ENCODE measurements around the gene ACAA2. TPM values are rescaled to one million over a fixed set of nuclear protein-coding genes. Genes with fewer than 3 reads are reported as not detected.

The ACAA2 gene
- polyA plus RNA-seq, 1 of the 3 experiments (the other 2 are of a cell fraction): 34.9 TPM

GRCh38 chr18:49858309-49859020 is 45.1 kb upstream of the ACAA2 start:
- H3F3A ChIP-seq (replicated peaks; ENCODE audit: insufficient read depth): no peaks in the 10 kb centered on the region
- no peak overlapping the region for H3K27ac ChIP-seq (ENCODE audit: low read depth in 2 of 2, low read length in 1 of 2)
- no peaks in the 10 kb centered on the region for H3K9me3 ChIP-seq
- TF ChIP-seq USF2 (IDR thresholded peaks at IDR 0.05; ENCODE audit: borderline replicate concordance, low read depth, low read length): no peak
- TF ChIP-seq YY1 (IDR thresholded peaks at IDR 0.05; ENCODE audit: low read depth): no peak
- TF ChIP-seq FOSL2 (IDR thresholded peaks at IDR 0.05; ENCODE audit: borderline replicate concordance, low read depth): 0 out of 2 replicates have a peak, but pooled peaks have one; percentile 1
- peak; percentile 49; the same call in 1 of the 2 replicates for TF ChIP-seq RCOR1 (IDR thresholded peaks at IDR 0.05; ENCODE audit: low read length)
- peak; percentile 97 for TF ChIP-seq RAD21 (IDR thresholded peaks at IDR 0.05; ENCODE audit: low read length)
- TF ChIP-seq SIN3A (IDR thresholded peaks at IDR 0.05; ENCODE audit: borderline replicate concordance, low read depth, low read length): no peak
- TF ChIP-seq MXI1 (IDR thresholded peaks at IDR 0.05; ENCODE audit: low read depth, low read length): no peak
- no peak for TF ChIP-seq EP300 (IDR thresholded peaks at IDR 0.05; ENCODE audit: borderline replicate concordance in 1 of 2, low read depth in 1 of 2, low read length in 1 of 2)
- TF ChIP-seq CHD2 (IDR thresholded peaks at IDR 0.05; ENCODE audit: low read length, partially characterized antibody): no peak
- peak; percentile 97 for TF ChIP-seq CTCF (IDR thresholded peaks at IDR 0.05)
- TF ChIP-seq JUND (IDR thresholded peaks at IDR 0.05): no peak
- no peak for TF ChIP-seq NFIC (IDR thresholded peaks at IDR 0.05; ENCODE audit: borderline replicate concordance)
- peak; percentile 92 for TF ChIP-seq SMC3 (IDR thresholded peaks at IDR 0.05; ENCODE audit: low read depth, low read length)
- 70% methylated on average over 11 of the region's 11 CpGs for WGBS (ENCODE audit: low lambda C conversion rate)
- peak; percentile 83 for DNase-seq
- H3K79me2 ChIP-seq (ENCODE audit: insufficient read depth): no peaks in the 10 kb centered on the region
- H3K27me3 ChIP-seq (ENCODE audit: insufficient read depth): no peaks in the 10 kb centered on the region
- no peak overlapping the region for H3K9ac ChIP-seq
- peak overlapping the region; percentile 10; the same call in 1 of the 2 replicates for H3K4me2 ChIP-seq
- H3K9me2 ChIP-seq: no peaks in the 10 kb centered on the region
- no peaks in the 10 kb centered on the region for H4K20me1 ChIP-seq (ENCODE audit: insufficient read depth)
- ChIA-PET CTCF (interaction anchor here (0.6 to 15.8 kb wide), 53 partner anchors 10 to 607 kb away, joined by 3 to 254 read pairs (median 5); partner anchors contain the start of genes DYM, LIPG and MBD1), POLR2A (interaction anchor here (1.1 kb wide), 1 partner anchor 45 kb away, joined by 4 read pairs; no protein-coding TSS in a partner anchor)
- H3K4me3 ChIP-seq (ENCODE audit: low read depth in 2 of 2, low read length in 1 of 2): peak overlapping the region in 1 of 2 experiments; percentile 30; a peak in 1 of 4 replicates
- peaks cover 0 to 3% of the 10 kb centered on the region in 2 experiments; a peak in 2 of 4 replicates for H3K4me1 ChIP-seq (ENCODE audit: control insufficient read depth in 1 of 2, insufficient read depth in 2 of 2, low read depth in 1 of 2, low read length in 1 of 2)
- peak overlapping the region; percentile 85 for H2AFZ ChIP-seq (ENCODE audit: low read depth)
- no peaks in the 10 kb centered on the region for H3K36me3 ChIP-seq (replicated peaks in 1 of 2; ENCODE audit: control insufficient read depth in 1 of 2, insufficient read depth in 2 of 2, low read length in 1 of 2)

GRCh38 chr18:49857708-49858107 is 44.4 kb upstream of the ACAA2 start:
- no peak overlapping the region for H3K9ac ChIP-seq
- no peak overlapping the region for H3K4me2 ChIP-seq
- no peak for DNase-seq
- no peaks in the 10 kb centered on the region for H3K9me2 ChIP-seq
- H3K27me3 ChIP-seq (ENCODE audit: insufficient read depth): no peaks in the 10 kb centered on the region
- no peaks in the 10 kb centered on the region for H3K79me2 ChIP-seq (ENCODE audit: insufficient read depth)
- peaks cover 0 to 3% of the 10 kb centered on the region in 2 experiments; a peak in 2 of 4 replicates for H3K4me1 ChIP-seq (ENCODE audit: control insufficient read depth in 1 of 2, insufficient read depth in 2 of 2, low read depth in 1 of 2, low read length in 1 of 2)
- no peaks in the 10 kb centered on the region for H3F3A ChIP-seq (replicated peaks; ENCODE audit: insufficient read depth)
- no peak overlapping the region for H3K4me3 ChIP-seq (ENCODE audit: low read depth in 2 of 2, low read length in 1 of 2)
- H2AFZ ChIP-seq (ENCODE audit: low read depth): no peak overlapping the region
- ChIA-PET POLR2A (interaction anchor here (1.1 kb wide), 1 partner anchor 44 kb away, joined by 4 read pairs; no protein-coding TSS in a partner anchor), CTCF (interaction anchor here (0.6 to 15.8 kb wide), 26 partner anchors 9 to 606 kb away, joined by 3 to 254 read pairs (median 6); partner anchors contain the start of gene LIPG)
- H3K36me3 ChIP-seq (replicated peaks in 1 of 2; ENCODE audit: control insufficient read depth in 1 of 2, insufficient read depth in 2 of 2, low read length in 1 of 2): no peaks in the 10 kb centered on the region
- H3K27ac ChIP-seq (ENCODE audit: low read depth in 2 of 2, low read length in 1 of 2): no peak overlapping the region
- no peaks in the 10 kb centered on the region for H4K20me1 ChIP-seq (ENCODE audit: insufficient read depth)
- no peaks in the 10 kb centered on the region for H3K9me3 ChIP-seq
- 50% methylated on average over 1 of the region's 3 CpGs for WGBS (ENCODE audit: low lambda C conversion rate)
- TF ChIP-seq JUND (IDR thresholded peaks at IDR 0.05) (no peak), TEAD4 (IDR thresholded peaks at IDR 0.05; ENCODE audit: borderline replicate concordance, insufficient read depth) (no peak), RFX5 (IDR thresholded peaks at IDR 0.05; ENCODE audit: low read length) (no peak), POLR2AphosphoS5 (IDR thresholded peaks at IDR 0.05; ENCODE audit: low read depth, low read length) (no peak), FOXJ3 (CRISPR knock-in tag; IDR thresholded peaks at IDR 0.05) (no peak), MAX (IDR thresholded peaks at IDR 0.05; ENCODE audit: low read depth) (no peak), TCF12 (IDR thresholded peaks at IDR 0.05) (no peak), RXRA (IDR thresholded peaks at IDR 0.05; ENCODE audit: borderline replicate concordance, low read depth) (no peak), NRF1 (IDR thresholded peaks at IDR 0.05; ENCODE audit: low read depth, low read length) (no peak), EZH2phosphoT487 (IDR thresholded peaks at IDR 0.05; ENCODE audit: borderline replicate concordance, low read depth) (no peak), RAD21 (IDR thresholded peaks at IDR 0.05; ENCODE audit: low read length) (no peak), MXI1 (IDR thresholded peaks at IDR 0.05; ENCODE audit: low read depth, low read length) (no peak), USF1 (IDR thresholded peaks at IDR 0.05; ENCODE audit: borderline replicate concordance, low read depth) (no peak), NFIC (IDR thresholded peaks at IDR 0.05; ENCODE audit: borderline replicate concordance) (no peak), SMC3 (IDR thresholded peaks at IDR 0.05; ENCODE audit: low read depth, low read length) (no peak)

Measured in SK-N-SH (cell line).